ENCODE measurements around the gene CCN6.
A peak's percentile ranks its signal among the peaks of the same experiment; 100 is the strongest.

DNA sequence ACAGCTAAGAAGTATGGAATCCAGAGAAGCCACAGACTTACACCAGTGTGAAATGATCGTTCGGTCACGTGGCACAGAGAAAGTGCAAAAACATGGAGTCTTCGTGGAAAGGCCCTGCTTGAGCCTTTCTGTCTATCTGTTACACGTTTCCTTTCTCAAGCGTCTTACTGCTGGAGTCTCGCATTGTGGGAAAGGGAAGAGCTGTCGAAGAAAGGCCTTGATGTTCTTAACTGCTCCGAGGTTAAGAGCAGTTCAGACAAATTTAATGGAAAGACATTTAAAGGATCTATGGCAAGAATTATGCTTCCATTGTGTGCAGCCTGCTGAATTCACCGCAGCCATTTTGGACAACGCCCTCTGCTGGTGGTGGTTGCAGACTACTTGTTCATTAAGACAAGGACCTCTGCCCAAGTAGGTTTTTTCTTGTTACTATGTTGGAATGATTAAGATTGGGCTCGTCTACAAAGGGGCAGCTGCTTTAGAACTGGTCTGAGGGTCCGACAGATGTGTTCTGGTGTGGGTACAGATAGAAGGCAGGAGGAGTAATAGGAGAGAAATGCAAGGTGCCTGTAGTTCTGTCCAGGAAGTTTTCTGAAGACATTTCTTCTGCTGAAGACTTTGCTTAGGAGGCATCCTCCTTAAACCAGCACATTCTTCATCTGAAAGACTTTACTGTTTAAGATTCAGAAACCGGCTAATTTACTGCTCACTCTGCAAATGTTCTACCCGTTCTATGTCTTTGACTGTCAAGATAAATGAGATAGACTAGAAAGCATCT, 24.7 kb upstream of the CCN6 start:
- TF ChIP-seq, protein P1, sequence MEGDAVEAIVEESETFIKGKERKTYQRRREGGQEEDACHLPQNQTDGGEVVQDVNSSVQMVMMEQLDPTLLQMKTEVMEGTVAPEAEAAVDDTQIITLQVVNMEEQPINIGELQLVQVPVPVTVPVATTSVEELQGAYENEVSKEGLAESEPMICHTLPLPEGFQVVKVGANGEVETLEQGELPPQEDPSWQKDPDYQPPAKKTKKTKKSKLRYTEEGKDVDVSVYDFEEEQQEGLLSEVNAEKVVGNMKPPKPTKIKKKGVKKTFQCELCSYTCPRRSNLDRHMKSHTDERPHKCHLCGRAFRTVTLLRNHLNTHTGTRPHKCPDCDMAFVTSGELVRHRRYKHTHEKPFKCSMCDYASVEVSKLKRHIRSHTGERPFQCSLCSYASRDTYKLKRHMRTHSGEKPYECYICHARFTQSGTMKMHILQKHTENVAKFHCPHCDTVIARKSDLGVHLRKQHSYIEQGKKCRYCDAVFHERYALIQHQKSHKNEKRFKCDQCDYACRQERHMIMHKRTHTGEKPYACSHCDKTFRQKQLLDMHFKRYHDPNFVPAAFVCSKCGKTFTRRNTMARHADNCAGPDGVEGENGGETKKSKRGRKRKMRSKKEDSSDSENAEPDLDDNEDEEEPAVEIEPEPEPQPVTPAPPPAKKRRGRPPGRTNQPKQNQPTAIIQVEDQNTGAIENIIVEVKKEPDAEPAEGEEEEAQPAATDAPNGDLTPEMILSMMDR (IDR thresholded peaks at IDR 0.05): peak; percentile 79
- no peak for TF ChIP-seq EZH2 (IDR thresholded peaks at IDR 0.05; ENCODE audit: borderline replicate concordance, insufficient read depth, low read depth, low read length, poor library complexity, severe bottlenecking)
